DOHH2 (cell line): ENCODE results near the gene VANGL2.

Source experiments
- EZH2phosphoT487 ChIP-seq: fragments of 200-600 bp; sonication (generic); IDR thresholded peaks from 2 replicates; pipeline ENCODE4 v1.6.1; 2017; ENCODE audit warnings: borderline replicate concordance, mild to moderate bottlenecking, antibody characterized with exemption, low read length, moderate library complexity, mixed read lengths
- TF ChIP-seq, protein P1 (sequence below): fragments of 200-600 bp; sonication (generic); IDR thresholded peaks from one replicate; pipeline ENCODE4 v1.5.1; 2014; ENCODE audit warnings: antibody characterized with exemption, mild to moderate bottlenecking, low read depth, low read length; ENCODE audit not compliant: poor library complexity, severe bottlenecking

GRCh38 chr1:160361199-160361598 is 39.2 kb upstream of the VANGL2 start:
- TF ChIP-seq, protein P1, sequence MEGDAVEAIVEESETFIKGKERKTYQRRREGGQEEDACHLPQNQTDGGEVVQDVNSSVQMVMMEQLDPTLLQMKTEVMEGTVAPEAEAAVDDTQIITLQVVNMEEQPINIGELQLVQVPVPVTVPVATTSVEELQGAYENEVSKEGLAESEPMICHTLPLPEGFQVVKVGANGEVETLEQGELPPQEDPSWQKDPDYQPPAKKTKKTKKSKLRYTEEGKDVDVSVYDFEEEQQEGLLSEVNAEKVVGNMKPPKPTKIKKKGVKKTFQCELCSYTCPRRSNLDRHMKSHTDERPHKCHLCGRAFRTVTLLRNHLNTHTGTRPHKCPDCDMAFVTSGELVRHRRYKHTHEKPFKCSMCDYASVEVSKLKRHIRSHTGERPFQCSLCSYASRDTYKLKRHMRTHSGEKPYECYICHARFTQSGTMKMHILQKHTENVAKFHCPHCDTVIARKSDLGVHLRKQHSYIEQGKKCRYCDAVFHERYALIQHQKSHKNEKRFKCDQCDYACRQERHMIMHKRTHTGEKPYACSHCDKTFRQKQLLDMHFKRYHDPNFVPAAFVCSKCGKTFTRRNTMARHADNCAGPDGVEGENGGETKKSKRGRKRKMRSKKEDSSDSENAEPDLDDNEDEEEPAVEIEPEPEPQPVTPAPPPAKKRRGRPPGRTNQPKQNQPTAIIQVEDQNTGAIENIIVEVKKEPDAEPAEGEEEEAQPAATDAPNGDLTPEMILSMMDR = no peak
- no peak for TF ChIP-seq EZH2phosphoT487
